GF-D8 (cell line): ENCODE data around the gene MYBL2.
A peak's percentile ranks its signal among the peaks of the same experiment; 100 is the strongest.

Source experiments
- DNase-seq: peaks from one replicate; lab custom pipeline; 2025; lab: John Stamatoyannopoulos, UW

Gene MYBL2

GRCh38 chr20:43723735-43724134, 56.8 kb downstream of the MYBL2 start:
- DNase-seq, result peak; percentile 8

- peak; percentile 69 for DNase-seq
Measured at GRCh38 chr20:43724383-43724782, 57.5 kb downstream of the MYBL2 start.

GRCh38 chr20:43725666-43726065, 58.8 kb downstream of the MYBL2 start:
- peak; percentile 27 for DNase-seq

GRCh38 chr20:43726333-43726732, 59.4 kb downstream of the MYBL2 start:
- no peak for DNase-seq

GRCh38 chr20:43726811-43727338, 60.0 kb downstream of the MYBL2 start, which contains the start of gene GTSF1L:
Gene GTSF1L, minus strand, starts transcription at chr20:43727002. Its CDS starts 308 bp downstream, at chr20:43726694.
- no peak for DNase-seq

- no peak for DNase-seq
Measured at GRCh38 chr20:43727980-43728590, 61.2 kb downstream of the MYBL2 start.

- peak; percentile 6 for DNase-seq
Measured at GRCh38 chr20:43728686-43729255, 61.9 kb downstream of the MYBL2 start.

- no peak for DNase-seq
Measured at GRCh38 chr20:43731469-43731868, 64.6 kb downstream of the MYBL2 start.

GRCh38 chr20:43731927-43732326, 65.0 kb downstream of the MYBL2 start:
- DNase-seq, result no peak

GRCh38 chr20:43736588-43737158, 69.8 kb downstream of the MYBL2 start:
- no peak for DNase-seq

- DNase-seq, result no peak
Measured at GRCh38 chr20:43737925-43738324, 71.0 kb downstream of the MYBL2 start.

- no peak for DNase-seq
Measured at GRCh38 chr20:43739148-43739749, 72.3 kb downstream of the MYBL2 start.

- DNase-seq, result no peak
Measured at GRCh38 chr20:43740642-43741041, 73.7 kb downstream of the MYBL2 start.

GRCh38 chr20:43744151-43744611, 77.3 kb downstream of the MYBL2 start:
- no peak for DNase-seq

GRCh38 chr20:43744966-43745730, 78.2 kb downstream of the MYBL2 start:
- peak; percentile 77 for DNase-seq

GRCh38 chr20:43746344-43747137, 79.6 kb downstream of the MYBL2 start:
- peak; percentile 35 for DNase-seq

- DNase-seq, result peak; percentile 78
Measured at GRCh38 chr20:43748274-43748673, 81.4 kb downstream of the MYBL2 start.

GRCh38 chr20:43749734-43750294, 82.9 kb downstream of the MYBL2 start:
- DNase-seq, result no peak

GRCh38 chr20:43750774-43751166, 83.9 kb downstream of the MYBL2 start:
- no peak for DNase-seq

GRCh38 chr20:43751167-43752050, 84.5 kb downstream of the MYBL2 start:
- DNase-seq, result peak; percentile 55
